Measurements from ENCODE around the gene SMAP1. TPM values are rescaled to one million over a fixed set of nuclear protein-coding genes. Genes with fewer than 3 reads are reported as not detected.

SMAP1 gene
- 13.6 and 15.1 TPM in 2 replicates for total RNA-seq

GRCh38 chr6:70667711-70668498 lies at the start of gene SMAP1:
Gene SMAP1 (plus strand): TSS chr6:70667883. CDS start chr6:70668024, 141 bp downstream.

Other genes starting within 250 kb of the SMAP1 start
- 2.7 and 5.7 TPM in 2 replicates for gene SDHAF4, start 101.0 kb upstream of the SMAP1 start, total RNA-seq

Measured in bronchial smooth muscle cell (primary cell).